ENCODE results near the gene COX5A. TPM values are rescaled to one million over a fixed set of nuclear protein-coding genes. Genes with fewer than 3 reads are reported as not detected.

Gene COX5A
- total and polyA plus RNA-seq, 12 donors, result 60.9 to 330 (median 153) TPM

GRCh38 chr15:74906450-74907162 is 31.3 kb downstream of the COX5A start, which contains the start of gene FAM219B:
TSS of gene FAM219B (minus strand) at chr15:74906851. CDS start at chr15:74906800, 51 bp downstream.
- 0 to 1% (median 0%) methylated on average over 32 to 74 of the region's 74 CpGs; no CpG with 5 or more reads in 1 of the 4 donors for WGBS, 4 donors
- TF ChIP-seq CTCF (IDR thresholded peaks at IDR 0.05) (no peak), POLR2A (IDR thresholded peaks at IDR 0.05) (peak; percentile 51 to 81)
- intact Hi-C loops (cut with DNase I), result no loop called here

GRCh38 chr15:74906067-74906449 is 31.8 kb downstream of the COX5A start:
- whole genome bisulfite sequencing, 4 donors, result 0 to 1% (median 0%) methylated on average over 8 to 20 of the region's 20 CpGs
- Histone ChIP-seq H3K4me1 (replicated peaks in 1 of 2) (peaks cover 6 to 32% of the 10 kb centered on the region in 2 donors), H3K36me3 (replicated peaks in 1 of 2) (peaks cover 0 to 27% of the 10 kb centered on the region in 2 donors), H3K27me3 (no peaks in the 10 kb centered on the region), H3K27ac (peak overlapping the region; percentile 92 to 96 (median 93)), H3K4me3 (peak overlapping the region; percentile 48 to 92 (median 86)), H3K9me3 (replicated peaks in 1 of 3) (no peaks in the 10 kb centered on the region)
- intact Hi-C loops (cut with DNase I), result no loop called here
- peak in 6 of 7 donors; percentile 48 to 67 (median 54) for DNase-seq
- TF ChIP-seq CTCF (IDR thresholded peaks at IDR 0.05) (no peak), POLR2A (IDR thresholded peaks at IDR 0.05) (no peak)

More at GRCh38 chr15:74906450-74907162, 31.3 kb downstream of the COX5A start, which contains the start of gene FAM219B:
- H3K27me3 ChIP-seq, result no peaks in the 10 kb centered on the region
- peak within 1 kb of the TSS; percentile 48 to 92 (median 86) for H3K4me3 ChIP-seq
- no peaks in the 10 kb centered on the region for H3K9me3 ChIP-seq (replicated peaks in 1 of 3)
- peaks cover 0 to 26% of the 10 kb centered on the region in 2 donors for H3K36me3 ChIP-seq (replicated peaks in 1 of 2)
- H3K27ac ChIP-seq, result peak within 1 kb of the TSS; percentile 92 to 96 (median 93)
- peak; percentile 90 to 95 (median 94) for DNase-seq
- H3K4me1 ChIP-seq (replicated peaks in 1 of 2), result peaks cover 6 to 29% of the 10 kb centered on the region in 2 donors

- 76 to 87% (median 81%) methylated on average over 7 of the region's 7 CpGs for WGBS, 4 donors
- H3K4me3 ChIP-seq, result no peak overlapping the region
- no peaks in the 10 kb centered on the region for H3K9me3 ChIP-seq (replicated peaks in 1 of 3)
- H3K27me3 ChIP-seq, result no peaks in the 10 kb centered on the region
- DNase-seq, result peak in 1 of 7 donors; percentile 4
- intact Hi-C loops (cut with DNase I), result no loop called here
- H3K4me1 ChIP-seq (replicated peaks in 1 of 2), result peaks cover 6 to 32% of the 10 kb centered on the region in 2 donors
- H3K36me3 ChIP-seq (replicated peaks in 1 of 2), result peaks cover 0 to 45% of the 10 kb centered on the region in 2 donors
- no peak overlapping the region for H3K27ac ChIP-seq
- TF ChIP-seq POLR2A (IDR thresholded peaks at IDR 0.05) (no peak), CTCF (IDR thresholded peaks at IDR 0.05) (no peak)
Measured at GRCh38 chr15:74904190-74904805, 33.6 kb downstream of the COX5A start.

GRCh38 chr15:74903676-74904075 is 34.2 kb downstream of the COX5A start:
- H3K4me1 ChIP-seq (replicated peaks in 1 of 2), result peaks cover 6 to 32% of the 10 kb centered on the region in 2 donors
- no peak for DNase-seq
- TF ChIP-seq CTCF (IDR thresholded peaks at IDR 0.05) (no peak), POLR2A (IDR thresholded peaks at IDR 0.05) (no peak)
- intact Hi-C loops (cut with DNase I), result no loop called here
- WGBS, 4 donors, result 49 to 55% (median 54%) methylated on average over 1 of the region's 1 CpG
- no peaks in the 10 kb centered on the region for H3K27me3 ChIP-seq
- H3K27ac ChIP-seq, result no peak overlapping the region
- peaks cover 0 to 45% of the 10 kb centered on the region in 2 donors for H3K36me3 ChIP-seq (replicated peaks in 1 of 2)
- H3K4me3 ChIP-seq, result no peak overlapping the region
- H3K9me3 ChIP-seq (replicated peaks in 1 of 3), result no peaks in the 10 kb centered on the region
